HL-60 (cell line): ENCODE data around the gene ATP10D.

Experiments used
- DNase-seq, 2 experiments: peaks; one replicate each; pipeline ENCODE4 v3.0.0-alpha.2; 2010 to 2020; ENCODE audit warnings: low read depth in 1 of 2, low spot score in 1 of 2
- H3K27ac ChIP-seq: fragments of 250-450 bp; sonication (Bioruptor Pico); replicated peaks from 2 replicates; pipeline ENCODE4 v1.5.1; 2020; ENCODE audit warnings: mild to moderate bottlenecking, moderate library complexity
- H3K27me3 ChIP-seq: fragments of 250-450 bp; sonication (Bioruptor Pico); 2 replicates; pipeline ENCODE4 v1.5.1; 2021; ENCODE audit warnings: mild to moderate bottlenecking, moderate library complexity; ENCODE audit not compliant: insufficient read depth, poor library complexity, severe bottlenecking
- H3K4me3 ChIP-seq: replicated peaks from 2 replicates; pipeline ENCODE4 v1.5.1; 2011; ENCODE audit warnings: mild to moderate bottlenecking, control low read depth, low read length; ENCODE audit not compliant: insufficient read depth
- GABPA ChIP-seq: IDR thresholded peaks from 2 replicates; pipeline ENCODE4 v1.6.1; 2012; ENCODE audit warnings: low read depth
- POLR2AphosphoS5 ChIP-seq: IDR thresholded peaks from 2 replicates; pipeline ENCODE4 v1.6.1; 2012; ENCODE audit warnings: low read depth
- REST ChIP-seq: IDR thresholded peaks from 2 replicates; pipeline ENCODE4 v1.6.1; 2012; ENCODE audit warnings: low read depth; ENCODE audit not compliant: insufficient replicate concordance
- SPI1 ChIP-seq: IDR thresholded peaks from 2 replicates; pipeline ENCODE4 v1.6.1; 2012; ENCODE audit warnings: low read depth, mild to moderate bottlenecking, borderline replicate concordance
- TF ChIP-seq, protein P1 (sequence below): IDR thresholded peaks from one replicate; pipeline ENCODE4 v1.5.1; 2011; ENCODE audit warnings: low read length, control low read depth, inconsistent platforms; ENCODE audit not compliant: insufficient read depth

ATP10D gene

GRCh38 chr4:47570816-47571215, 85.7 kb downstream of the ATP10D start:
- Histone ChIP-seq H3K27ac (no peak overlapping the region), H3K27me3 (no peaks in the 10 kb centered on the region), H3K4me3 (no peak overlapping the region)
- TF ChIP-seq, protein P1, sequence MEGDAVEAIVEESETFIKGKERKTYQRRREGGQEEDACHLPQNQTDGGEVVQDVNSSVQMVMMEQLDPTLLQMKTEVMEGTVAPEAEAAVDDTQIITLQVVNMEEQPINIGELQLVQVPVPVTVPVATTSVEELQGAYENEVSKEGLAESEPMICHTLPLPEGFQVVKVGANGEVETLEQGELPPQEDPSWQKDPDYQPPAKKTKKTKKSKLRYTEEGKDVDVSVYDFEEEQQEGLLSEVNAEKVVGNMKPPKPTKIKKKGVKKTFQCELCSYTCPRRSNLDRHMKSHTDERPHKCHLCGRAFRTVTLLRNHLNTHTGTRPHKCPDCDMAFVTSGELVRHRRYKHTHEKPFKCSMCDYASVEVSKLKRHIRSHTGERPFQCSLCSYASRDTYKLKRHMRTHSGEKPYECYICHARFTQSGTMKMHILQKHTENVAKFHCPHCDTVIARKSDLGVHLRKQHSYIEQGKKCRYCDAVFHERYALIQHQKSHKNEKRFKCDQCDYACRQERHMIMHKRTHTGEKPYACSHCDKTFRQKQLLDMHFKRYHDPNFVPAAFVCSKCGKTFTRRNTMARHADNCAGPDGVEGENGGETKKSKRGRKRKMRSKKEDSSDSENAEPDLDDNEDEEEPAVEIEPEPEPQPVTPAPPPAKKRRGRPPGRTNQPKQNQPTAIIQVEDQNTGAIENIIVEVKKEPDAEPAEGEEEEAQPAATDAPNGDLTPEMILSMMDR = no peak
- TF ChIP-seq POLR2AphosphoS5 = no peak
- no peak for TF ChIP-seq GABPA
- TF ChIP-seq REST = no peak
- no peak for TF ChIP-seq SPI1
- no peak for DNase-seq

GRCh38 chr4:47572981-47573380, 87.9 kb downstream of the ATP10D start:
- H3K4me3 ChIP-seq = no peak overlapping the region
- TF ChIP-seq POLR2AphosphoS5 = no peak
- no peak for TF ChIP-seq GABPA
- no peak for TF ChIP-seq REST
- TF ChIP-seq, protein P1 = no peak
- no peak for TF ChIP-seq SPI1
- H3K27ac ChIP-seq = no peak overlapping the region
- H3K27me3 ChIP-seq = no peaks in the 10 kb centered on the region
- no peak for DNase-seq

- H3K27me3 ChIP-seq = no peaks in the 10 kb centered on the region
- no peak for TF ChIP-seq REST
- TF ChIP-seq POLR2AphosphoS5 = no peak
- TF ChIP-seq GABPA = no peak
- TF ChIP-seq SPI1 = no peak
- TF ChIP-seq, protein P1 = no peak
- no peak for DNase-seq
- no peak overlapping the region for H3K27ac ChIP-seq
- no peak overlapping the region for H3K4me3 ChIP-seq
These were observed 92.9 kb downstream of the ATP10D start for GRCh38 chr4:47577779-47578553.
